Gastrocnemius medialis (tissue), 4 donors: ENCODE results near the gene FAM168A. TPM values are rescaled to one million over a fixed set of nuclear protein-coding genes. Genes with fewer than 3 reads are reported as not detected.

Experiments used
- ATAC-seq, 2 donors: fragments of 150-250 bp; one replicate each; pipeline ENCODE4 v1.9.1; 2016
- DNase-seq, 2 donors: peaks; one replicate each; pipeline ENCODE4 v3.0.0-alpha.2; 2019
- H3K27ac ChIP-seq, 4 donors: fragments of 200-600 bp; sonication (generic); 1 replicate in 1 of 4; 2 replicates in 3 of 4; pipeline ENCODE4 v1.5.1; 2016 to 2018; ENCODE audit warnings: mild to moderate bottlenecking in 2 of 4, moderate library complexity in 1 of 4
- H3K27me3 ChIP-seq, 3 donors: fragments of 200-600 bp; sonication (generic) in 2 of 3; 1 replicate in 1 of 3; 2 replicates in 2 of 3; pipeline versions ENCODE4 v1.5.1 to v1.6.0; 2016 to 2019; ENCODE audit warnings: mild to moderate bottlenecking in 1 of 3, moderate library complexity in 1 of 3
- H3K36me3 ChIP-seq, 2 donors: fragments of 200-600 bp; sonication (generic) in 1 of 2; one replicate each; pipeline ENCODE4 v1.5.1; 2017 to 2018
- H3K4me1 ChIP-seq, 2 donors: fragments of 200-600 bp; sonication (generic) in 1 of 2; one replicate each; pipeline ENCODE4 v1.5.1; 2016 to 2017; ENCODE audit warnings: mild to moderate bottlenecking in 2 of 2
- H3K4me3 ChIP-seq, 4 donors: fragments of 200-600 bp; sonication (generic) in 3 of 4; 1 replicate in 1 of 4; 2 replicates in 3 of 4; pipeline ENCODE4 v1.5.1; 2016 to 2019; ENCODE audit warnings: mild to moderate bottlenecking in 2 of 4
- H3K9me3 ChIP-seq, 3 donors: fragments of 200-600 bp; sonication (generic) in 2 of 3; 1 replicate in 1 of 3; 2 replicates in 2 of 3; pipeline ENCODE4 v1.5.1; 2016 to 2019
- POLR2A ChIP-seq, 2 donors: fragments of 450-650 bp; IDR thresholded peaks; one replicate each; pipeline ENCODE4 v1.6.1; 2017; ENCODE audit warnings: antibody characterized with exemption in 2 of 2, mild to moderate bottlenecking in 2 of 2, moderate library complexity in 2 of 2
- in situ Hi-C, 4 donors: fragments of 200-750 bp; cut with MboI; loops; one replicate each; pipeline versions ENCODE4 v1.15.0 to v1.8.0; 2017; ENCODE audit warnings: low sequenced_read_pairs in 4 of 4
- intact Hi-C: fragments of 100-400 bp; cut with DNase I; formaldehyde crosslinking; loops from one replicate; pipeline ENCODE4 v1.15.1; 2023; ENCODE audit warnings: low total_unique reads
- total RNA-seq, 4 donors: library from RNA; depleted of rRNA; stranded (reverse); fragments of >200 nt; gene quantifications; one replicate each; pipeline versions ENCODE4 v1.1.0 to v1.2.3, GENCODE V29; 2016
- TF ChIP-seq, protein P1 (sequence below), 5 experiments: fragments of 450-650 bp in 3 of 5; fragments of 200-600 bp in 2 of 5; sonication (generic) in 2 of 5; IDR thresholded peaks in 4 of 5; conservative IDR thresholded peaks in 1 of 5; 1 replicate in 4 of 5; 2 replicates in 1 of 5; pipeline ENCODE4 v1.5.1; 2016 to 2019; ENCODE audit warnings: antibody characterized with exemption in 5 of 5, mild to moderate bottlenecking in 3 of 5, moderate library complexity in 3 of 5

The FAM168A gene
- total RNA-seq, 4 donors from 2014 or later: 15.9 to 29.3 (median 21.4) TPM

DNA sequence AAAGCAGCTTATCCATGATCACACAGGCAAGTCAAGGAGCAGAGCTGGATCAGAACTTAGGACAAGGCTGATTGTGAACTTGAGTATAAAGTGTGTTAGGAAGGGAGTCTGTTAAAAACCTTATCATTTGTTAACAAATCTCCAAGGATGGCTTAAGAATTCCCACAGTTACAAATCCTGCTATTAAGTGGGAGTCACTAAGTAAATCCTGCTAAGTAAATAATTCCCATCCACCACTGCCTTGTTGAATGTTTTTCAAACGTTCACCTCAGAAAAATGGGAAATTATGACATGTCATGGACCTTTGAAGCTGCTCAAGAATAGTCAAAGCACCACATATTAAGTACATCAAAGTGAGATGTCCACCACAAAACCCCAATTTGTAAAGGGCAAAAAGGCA lies 88.7 kb downstream of the FAM168A start:
- in situ Hi-C loops (no loop called here), intact Hi-C loops (no loop called here)
- Histone ChIP-seq H3K9me3 (no peaks in the 10 kb centered on the region), H3K27ac (no peak overlapping the region), H3K36me3 (no peaks in the 10 kb centered on the region), H3K27me3 (no peaks in the 10 kb centered on the region), H3K4me1 (peaks cover 0 to 15% of the 10 kb centered on the region in 2 donors), H3K4me3 (no peak overlapping the region)
- TF ChIP-seq, protein P1, sequence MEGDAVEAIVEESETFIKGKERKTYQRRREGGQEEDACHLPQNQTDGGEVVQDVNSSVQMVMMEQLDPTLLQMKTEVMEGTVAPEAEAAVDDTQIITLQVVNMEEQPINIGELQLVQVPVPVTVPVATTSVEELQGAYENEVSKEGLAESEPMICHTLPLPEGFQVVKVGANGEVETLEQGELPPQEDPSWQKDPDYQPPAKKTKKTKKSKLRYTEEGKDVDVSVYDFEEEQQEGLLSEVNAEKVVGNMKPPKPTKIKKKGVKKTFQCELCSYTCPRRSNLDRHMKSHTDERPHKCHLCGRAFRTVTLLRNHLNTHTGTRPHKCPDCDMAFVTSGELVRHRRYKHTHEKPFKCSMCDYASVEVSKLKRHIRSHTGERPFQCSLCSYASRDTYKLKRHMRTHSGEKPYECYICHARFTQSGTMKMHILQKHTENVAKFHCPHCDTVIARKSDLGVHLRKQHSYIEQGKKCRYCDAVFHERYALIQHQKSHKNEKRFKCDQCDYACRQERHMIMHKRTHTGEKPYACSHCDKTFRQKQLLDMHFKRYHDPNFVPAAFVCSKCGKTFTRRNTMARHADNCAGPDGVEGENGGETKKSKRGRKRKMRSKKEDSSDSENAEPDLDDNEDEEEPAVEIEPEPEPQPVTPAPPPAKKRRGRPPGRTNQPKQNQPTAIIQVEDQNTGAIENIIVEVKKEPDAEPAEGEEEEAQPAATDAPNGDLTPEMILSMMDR (IDR thresholded peaks at IDR 0.05 in 4 of 5, conservative IDR thresholded peaks at IDR 0.05 in 1 of 5): no peak
- no peak for TF ChIP-seq POLR2A (IDR thresholded peaks at IDR 0.05)
- DNase-seq (no peak), ATAC-seq (no peak)

DNA sequence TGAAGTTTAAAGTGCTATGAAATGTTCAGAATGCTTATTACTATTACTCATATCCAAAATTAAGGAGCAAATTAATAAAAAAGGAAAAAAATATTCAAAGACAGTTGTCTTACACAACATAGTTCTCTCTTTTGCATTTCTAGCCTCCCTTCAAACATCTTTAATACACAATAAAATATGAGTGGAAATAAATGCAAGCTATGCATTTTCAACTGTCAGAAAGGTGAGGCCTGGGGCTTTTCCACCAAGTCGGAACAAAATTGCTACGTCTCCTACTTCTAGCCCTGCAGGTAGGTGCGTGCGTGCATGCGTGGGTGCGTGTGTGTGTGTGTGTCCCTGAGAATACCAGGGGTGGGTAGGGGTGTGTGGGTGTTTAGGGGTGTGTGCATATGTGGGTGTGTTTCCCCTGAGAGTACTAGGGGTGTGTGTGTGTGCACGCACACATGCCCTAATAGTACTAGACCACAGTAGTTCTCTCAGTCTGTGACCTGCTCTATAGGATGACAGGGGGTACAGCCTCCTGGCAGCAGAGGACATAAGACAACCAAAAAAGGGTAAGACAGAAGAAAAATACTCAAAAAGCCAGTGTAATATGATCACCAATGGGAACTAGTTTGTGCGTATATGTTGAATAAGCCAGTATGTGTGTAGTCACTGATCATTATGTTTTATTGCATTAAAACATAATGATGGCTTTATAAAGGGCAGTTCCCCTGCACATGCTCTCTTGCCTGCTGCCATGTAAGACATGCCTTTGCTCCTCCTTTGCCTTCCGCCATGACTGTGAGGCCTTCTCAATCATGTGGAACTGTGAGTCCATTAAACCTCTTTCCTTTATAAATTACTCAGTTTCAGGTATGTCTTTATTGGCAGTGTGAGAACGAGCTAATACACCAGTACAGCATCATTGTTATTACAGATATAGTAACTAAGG lies 89.4 kb downstream of the FAM168A start:
- TF ChIP-seq POLR2A (IDR thresholded peaks at IDR 0.05): no peak
- TF ChIP-seq, protein P1 (IDR thresholded peaks at IDR 0.05 in 4 of 5, conservative IDR thresholded peaks at IDR 0.05 in 1 of 5): no peak
- H3K9me3 ChIP-seq: no peaks in the 10 kb centered on the region
- ATAC-seq (no peak), DNase-seq (no peak)
- peaks cover 0 to 13% of the 10 kb centered on the region in 2 donors for H3K4me1 ChIP-seq
- no peak overlapping the region for H3K27ac ChIP-seq
- H3K36me3 ChIP-seq: no peaks in the 10 kb centered on the region
- H3K27me3 ChIP-seq: no peaks in the 10 kb centered on the region
- no peak overlapping the region for H3K4me3 ChIP-seq
- in situ Hi-C loops: no loop called here
- intact Hi-C loops: no loop called here

DNA sequence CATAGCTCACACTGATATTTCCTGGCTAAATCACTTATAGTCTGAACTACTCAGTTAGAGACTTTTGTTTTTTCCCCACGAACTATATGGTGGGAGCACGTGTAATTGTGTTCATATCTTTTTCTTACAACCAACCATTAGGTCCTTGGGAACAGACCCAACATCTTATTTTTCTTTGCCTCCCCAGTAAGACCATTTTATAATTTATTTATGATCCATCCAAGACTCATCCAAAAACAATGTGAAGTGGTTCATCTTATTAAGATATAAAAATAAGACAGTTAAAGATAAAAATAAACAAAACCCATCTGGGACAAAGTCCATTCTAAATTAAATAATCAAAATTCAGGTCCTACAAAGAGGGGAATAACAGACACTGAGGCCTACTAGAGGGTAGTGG lies 90.8 kb downstream of the FAM168A start:
- no peak for DNase-seq
- intact Hi-C loops: no loop called here
- TF ChIP-seq, protein P1 (IDR thresholded peaks at IDR 0.05 in 4 of 5, conservative IDR thresholded peaks at IDR 0.05 in 1 of 5): no peak
- no peak for TF ChIP-seq POLR2A (IDR thresholded peaks at IDR 0.05)
- in situ Hi-C loops: no loop called here
- peaks cover 0 to 7% of the 10 kb centered on the region in 2 donors for H3K4me1 ChIP-seq
- H3K4me3 ChIP-seq: no peak overlapping the region
- H3K27ac ChIP-seq: no peak overlapping the region
- no peaks in the 10 kb centered on the region for H3K9me3 ChIP-seq
- H3K27me3 ChIP-seq: no peaks in the 10 kb centered on the region
- no peak for ATAC-seq
- H3K36me3 ChIP-seq: no peaks in the 10 kb centered on the region

DNA sequence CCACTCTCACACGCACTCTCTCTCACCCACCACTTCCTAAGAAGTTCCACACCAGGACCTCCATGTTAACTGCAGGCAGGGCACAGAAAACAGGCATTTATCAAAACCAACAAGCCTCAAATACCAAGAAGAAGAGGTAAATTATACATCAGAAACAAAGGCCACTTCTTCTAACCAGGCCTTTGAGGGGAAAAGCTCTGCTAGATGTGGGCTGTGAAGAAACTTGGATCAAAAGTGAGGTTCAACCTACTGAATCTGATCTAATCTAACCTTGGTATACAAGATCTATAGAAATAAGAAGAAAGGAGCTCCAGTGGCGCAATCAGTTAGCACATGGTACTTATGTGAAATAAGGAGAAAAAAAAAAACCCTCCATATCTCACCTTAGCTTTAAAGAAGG lies 91.9 kb downstream of the FAM168A start:
- no peak for TF ChIP-seq POLR2A (IDR thresholded peaks at IDR 0.05)
- TF ChIP-seq, protein P1 (IDR thresholded peaks at IDR 0.05 in 4 of 5, conservative IDR thresholded peaks at IDR 0.05 in 1 of 5): no peak
- Histone ChIP-seq H3K9me3 (no peaks in the 10 kb centered on the region), H3K27me3 (no peaks in the 10 kb centered on the region), H3K4me3 (no peak overlapping the region), H3K27ac (no peak overlapping the region), H3K36me3 (no peaks in the 10 kb centered on the region), H3K4me1 (peaks cover 0 to 3% of the 10 kb centered on the region in 2 donors)
- DNase-seq (no peak), ATAC-seq (no peak)
- in situ Hi-C loops: no loop called here
- intact Hi-C loops: no loop called here
